ENCODE data around the gene PDIA5. TPM values are rescaled to one million over a fixed set of nuclear protein-coding genes. Genes with fewer than 3 reads are reported as not detected.
A peak's percentile ranks its signal among the peaks of the same experiment; 100 is the strongest.
"Not testable (repeated sequence)": the region's sequence is repeated elsewhere in the genome, so short reads cannot be mapped to it uniquely, and the experiment has no call there.

Gene PDIA5
- total RNA-seq, 2 donors from 2014 or later = 57.5 to 68.3 TPM

GRCh38 chr3:123149525-123149924, 82.7 kb downstream of the PDIA5 start:
- Histone ChIP-seq H3K9me3 (ENCODE audit: control insufficient read depth, low read length) (no peaks in the 10 kb centered on the region), H3K4me3 (ENCODE audit: low read length) (no peak overlapping the region), H3K27me3 (ENCODE audit: control insufficient read depth, insufficient read depth, low read length, poor library complexity, severe bottlenecking) (no peaks in the 10 kb centered on the region), H3K9ac (ENCODE audit: extremely low read depth, low read length, poor library complexity, severe bottlenecking) (no peak overlapping the region), H3K4me1 (ENCODE audit: control insufficient read depth, insufficient read depth, low read length) (no peaks in the 10 kb centered on the region), H3K36me3 (ENCODE audit: control insufficient read depth, insufficient read depth, low read length) (peaks cover 90% of the 10 kb centered on the region), H3K27ac (ENCODE audit: low read depth, low read length) (no peak overlapping the region)
- no peak overlapping the region for H3K4me3 Mint-ChIP-seq
- no peak for DNase-seq
- no peak overlapping the region for H3K27ac Mint-ChIP-seq
- no peaks in the 10 kb centered on the region for H3K27me3 Mint-ChIP-seq (ENCODE audit: insufficient read depth)
- H3K4me1 Mint-ChIP-seq = peaks cover 19% of the 10 kb centered on the region
- no peaks in the 10 kb centered on the region for H3K9me3 Mint-ChIP-seq
- no peak for TF ChIP-seq CTCF (conservative IDR thresholded peaks at IDR 0.05)
- peaks cover 68% of the 10 kb centered on the region for H3K36me3 Mint-ChIP-seq (ENCODE audit: low read depth)
- WGBS, 2 experiments (ENCODE audit: insufficient coverage in 1 of 2, insufficient read length in 1 of 2) = 95 to 100% methylated on average over 2 to 3 of the region's 3 CpGs

GRCh38 chr3:123150449-123151215, 83.8 kb downstream of the PDIA5 start:
- H3K36me3 ChIP-seq (ENCODE audit: control insufficient read depth, insufficient read depth, low read length) = peaks cover 90% of the 10 kb centered on the region
- H3K4me3 Mint-ChIP-seq = no peak overlapping the region
- peaks cover 61% of the 10 kb centered on the region for H3K36me3 Mint-ChIP-seq (ENCODE audit: low read depth)
- H3K9me3 Mint-ChIP-seq = no peaks in the 10 kb centered on the region
- H3K4me1 Mint-ChIP-seq = peaks cover 19% of the 10 kb centered on the region
- no peaks in the 10 kb centered on the region for H3K27me3 Mint-ChIP-seq (ENCODE audit: insufficient read depth)
- H3K4me1 ChIP-seq (ENCODE audit: control insufficient read depth, insufficient read depth, low read length) = no peaks in the 10 kb centered on the region
- H3K27ac Mint-ChIP-seq = peak overlapping the region; percentile 78
- H3K9ac ChIP-seq (ENCODE audit: extremely low read depth, low read length, poor library complexity, severe bottlenecking) = no peak overlapping the region
- H3K9me3 ChIP-seq (ENCODE audit: control insufficient read depth, low read length) = no peaks in the 10 kb centered on the region
- WGBS, 2 experiments (ENCODE audit: insufficient coverage in 1 of 2, insufficient read length in 1 of 2) = 89 to 92% methylated on average over 13 to 15 of the region's 15 CpGs
- DNase-seq = peak; percentile 49
- TF ChIP-seq CTCF (conservative IDR thresholded peaks at IDR 0.05) = no peak
- H3K27ac ChIP-seq (ENCODE audit: low read depth, low read length) = peak overlapping the region; percentile 22
- no peak overlapping the region for H3K4me3 ChIP-seq (ENCODE audit: low read length)
- no peaks in the 10 kb centered on the region for H3K27me3 ChIP-seq (ENCODE audit: control insufficient read depth, insufficient read depth, low read length, poor library complexity, severe bottlenecking)

GRCh38 chr3:123151251-123151705, 84.5 kb downstream of the PDIA5 start:
- no peak overlapping the region for H3K27ac Mint-ChIP-seq
- H3K9me3 ChIP-seq (ENCODE audit: control insufficient read depth, low read length) = no peaks in the 10 kb centered on the region
- no peak overlapping the region for H3K4me3 Mint-ChIP-seq
- H3K27me3 Mint-ChIP-seq (ENCODE audit: insufficient read depth) = no peaks in the 10 kb centered on the region
- 88 to 92% methylated on average over 4 to 7 of the region's 7 CpGs for WGBS, 2 experiments (ENCODE audit: insufficient coverage in 1 of 2, insufficient read length in 1 of 2)
- H3K9me3 Mint-ChIP-seq = no peaks in the 10 kb centered on the region
- H3K36me3 Mint-ChIP-seq (ENCODE audit: low read depth) = peaks cover 59% of the 10 kb centered on the region
- no peak overlapping the region for H3K4me3 ChIP-seq (ENCODE audit: low read length)
- no peaks in the 10 kb centered on the region for H3K4me1 ChIP-seq (ENCODE audit: control insufficient read depth, insufficient read depth, low read length)
- H3K9ac ChIP-seq (ENCODE audit: extremely low read depth, low read length, poor library complexity, severe bottlenecking) = no peak overlapping the region
- peaks cover 89% of the 10 kb centered on the region for H3K36me3 ChIP-seq (ENCODE audit: control insufficient read depth, insufficient read depth, low read length)
- H3K4me1 Mint-ChIP-seq = peaks cover 19% of the 10 kb centered on the region
- no peaks in the 10 kb centered on the region for H3K27me3 ChIP-seq (ENCODE audit: control insufficient read depth, insufficient read depth, low read length, poor library complexity, severe bottlenecking)
- no peak for TF ChIP-seq CTCF (conservative IDR thresholded peaks at IDR 0.05)
- H3K27ac ChIP-seq (ENCODE audit: low read depth, low read length) = peak overlapping the region; percentile 22
- peak; percentile 35 for DNase-seq

GRCh38 chr3:123151853-123152420, 85.1 kb downstream of the PDIA5 start:
- Histone ChIP-seq H3K27ac (ENCODE audit: low read depth, low read length) (peak overlapping the region; percentile 49), H3K36me3 (ENCODE audit: control insufficient read depth, insufficient read depth, low read length) (peaks cover 90% of the 10 kb centered on the region)
- peaks cover 58% of the 10 kb centered on the region for H3K36me3 Mint-ChIP-seq (ENCODE audit: low read depth)
- not testable (repeated sequence) for H3K9me3 ChIP-seq (ENCODE audit: control insufficient read depth, low read length); H3K27me3 Mint-ChIP-seq (ENCODE audit: insufficient read depth); H3K27ac Mint-ChIP-seq; H3K4me3 Mint-ChIP-seq; H3K27me3 ChIP-seq (ENCODE audit: control insufficient read depth, insufficient read depth, low read length, poor library complexity, severe bottlenecking); H3K9ac ChIP-seq (ENCODE audit: extremely low read depth, low read length, poor library complexity, severe bottlenecking); H3K4me1 ChIP-seq (ENCODE audit: control insufficient read depth, insufficient read depth, low read length); H3K4me3 ChIP-seq (ENCODE audit: low read length); H3K9me3 Mint-ChIP-seq
- peak; percentile 20 for DNase-seq
- H3K4me1 Mint-ChIP-seq = peaks cover 19% of the 10 kb centered on the region
- 61 to 69% methylated on average over 2 to 3 of the region's 3 CpGs for WGBS, 2 experiments (ENCODE audit: insufficient coverage in 1 of 2, insufficient read length in 1 of 2)
